GM18507 (cell line): ENCODE results near the gene GZF1.

Experiments
- DNase-seq: peaks from one replicate; pipeline ENCODE4 v3.0.0; 2011; ENCODE audit warnings: low read depth; ENCODE audit not compliant: insufficient read length; ENCODE audit errors: extremely low spot score
- FAIRE-seq: peaks from 2 replicates; lab custom pipeline; 2011; peaks lifted over from hg19 to GRCh38; lab: Jason Lieb, UNC

The GZF1 gene

DNA sequence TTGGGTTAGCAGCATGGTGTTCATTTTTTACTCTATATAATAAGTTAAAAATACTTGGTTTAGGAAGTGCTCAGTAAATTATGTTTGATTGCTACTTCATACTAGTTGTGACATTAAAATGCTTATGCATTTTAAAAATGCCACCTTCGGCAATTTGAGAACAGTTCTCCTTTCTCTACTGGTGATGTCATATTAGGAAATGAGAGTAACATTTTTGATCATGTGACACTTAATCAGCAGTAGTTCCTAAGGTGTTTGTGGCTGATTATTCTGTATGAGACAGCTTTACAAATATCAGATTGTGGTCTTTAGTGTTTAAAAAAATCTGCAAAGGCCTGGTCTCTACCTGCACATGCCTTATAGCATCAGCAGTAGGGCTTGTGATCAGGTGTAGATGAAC lies 4.4 kb downstream of the GZF1 start:
- no peak for FAIRE-seq
- DNase-seq, result no peak

DNA sequence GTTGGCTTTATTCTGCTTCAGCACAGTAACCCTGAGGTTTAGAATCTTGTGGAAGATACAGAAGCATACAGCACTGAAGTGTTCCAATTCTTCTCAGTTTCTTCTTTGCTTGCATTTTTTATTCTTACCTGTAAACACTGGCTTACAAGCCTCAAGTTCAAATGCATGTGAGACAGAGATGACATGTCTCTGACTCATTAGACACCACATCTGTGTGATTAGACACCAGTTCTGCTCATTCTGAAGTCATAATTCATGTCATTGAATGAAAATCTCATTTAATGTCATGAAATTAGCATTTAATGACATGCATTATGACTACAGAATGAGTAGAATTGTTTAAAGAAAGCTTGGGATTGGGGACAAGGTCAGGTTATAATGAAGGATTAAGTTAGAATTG lies 5.8 kb downstream of the GZF1 start:
- no peak for DNase-seq
- no peak for FAIRE-seq

DNA sequence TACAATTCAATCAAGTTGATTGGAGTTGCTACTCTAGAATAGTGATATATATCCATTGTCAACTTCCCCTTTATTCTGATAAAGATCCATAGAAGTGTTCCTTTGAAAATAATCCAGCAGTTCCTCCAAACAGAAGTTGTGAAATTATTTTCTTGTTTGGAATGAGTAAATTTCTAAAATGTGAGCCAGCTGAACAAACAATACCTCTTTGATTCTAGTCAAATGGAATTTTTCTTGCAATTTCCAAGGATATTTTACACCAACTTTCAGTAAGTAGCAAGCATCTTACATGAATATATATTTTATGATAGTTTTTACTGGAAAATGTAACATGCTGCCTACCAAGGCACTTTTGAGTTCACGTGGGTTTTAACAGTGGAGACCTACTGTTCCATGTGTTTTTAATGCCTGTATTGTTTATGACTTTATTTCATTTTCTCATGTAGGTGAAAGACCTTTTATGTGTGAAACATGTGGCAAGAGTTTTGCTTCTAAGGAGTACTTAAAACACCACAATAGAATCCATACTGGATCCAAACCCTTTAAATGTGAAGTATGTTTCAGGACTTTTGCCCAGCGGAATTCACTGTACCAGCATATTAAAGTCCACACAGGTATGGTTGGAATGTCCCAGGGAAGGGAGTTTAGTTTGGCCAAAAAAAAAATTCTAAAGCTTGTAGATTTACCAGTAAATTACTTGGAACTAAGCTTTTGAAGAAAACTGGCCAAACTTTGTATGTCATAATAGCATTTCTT lies 6.5 kb downstream of the GZF1 start:
- DNase-seq (no peak), FAIRE-seq (no peak)

DNA sequence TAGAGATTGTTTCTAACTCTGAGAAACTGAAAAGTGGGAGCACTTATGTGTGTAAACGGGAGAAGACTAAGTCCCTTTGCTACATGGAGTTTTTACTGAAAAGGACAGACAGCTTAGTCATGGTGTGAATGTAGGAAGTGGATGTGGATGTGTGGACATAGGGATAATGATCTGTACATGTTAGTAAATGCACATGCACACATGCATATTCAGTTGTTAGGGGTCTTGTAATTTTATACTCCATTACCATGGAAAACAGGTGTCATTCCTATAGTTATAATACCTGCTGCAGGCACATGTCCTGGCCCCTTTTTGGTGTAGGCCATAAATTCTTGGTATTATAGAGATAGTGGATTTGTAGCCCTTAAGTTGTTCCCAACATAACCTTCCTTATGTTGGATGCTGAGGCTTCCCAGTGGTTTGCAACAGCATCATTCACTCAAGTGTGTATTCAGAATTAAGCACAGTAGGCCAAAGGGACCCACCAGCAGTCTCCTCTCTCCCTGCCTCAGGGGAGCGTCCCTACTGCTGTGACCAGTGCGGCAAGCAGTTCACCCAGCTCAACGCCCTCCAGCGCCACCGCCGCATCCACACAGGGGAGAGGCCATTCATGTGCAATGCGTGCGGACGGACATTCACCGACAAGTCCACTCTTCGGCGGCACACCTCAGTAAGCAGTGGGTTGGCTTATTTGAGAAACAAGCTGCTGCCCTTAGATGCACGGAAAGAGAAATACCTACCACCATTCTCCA lies 7.3 kb downstream of the GZF1 start:
- FAIRE-seq, result no peak

DNA sequence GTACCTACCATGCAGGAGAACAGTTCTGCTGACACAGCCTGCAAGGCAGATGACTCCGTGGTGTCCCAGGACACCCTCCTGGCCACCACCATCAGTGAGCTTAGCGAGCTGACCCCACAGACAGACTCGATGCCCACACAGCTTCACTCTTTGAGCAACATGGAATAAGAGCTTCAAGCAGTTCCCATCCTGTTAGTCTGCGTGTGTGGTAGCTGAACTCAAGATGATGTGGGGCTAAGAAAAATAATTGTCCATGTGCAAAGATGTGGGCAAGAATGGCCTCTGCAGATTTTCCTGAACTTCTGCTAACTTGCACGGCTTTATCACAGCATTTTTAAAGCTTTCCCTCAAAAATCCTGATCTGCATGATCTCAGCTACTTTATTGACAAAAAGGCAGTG lies 8.3 kb downstream of the GZF1 start:
- DNase-seq, result no peak
- FAIRE-seq, result no peak

More for the DNA sequence above, 7.3 kb downstream of the GZF1 start:
- no peak for DNase-seq

DNA sequence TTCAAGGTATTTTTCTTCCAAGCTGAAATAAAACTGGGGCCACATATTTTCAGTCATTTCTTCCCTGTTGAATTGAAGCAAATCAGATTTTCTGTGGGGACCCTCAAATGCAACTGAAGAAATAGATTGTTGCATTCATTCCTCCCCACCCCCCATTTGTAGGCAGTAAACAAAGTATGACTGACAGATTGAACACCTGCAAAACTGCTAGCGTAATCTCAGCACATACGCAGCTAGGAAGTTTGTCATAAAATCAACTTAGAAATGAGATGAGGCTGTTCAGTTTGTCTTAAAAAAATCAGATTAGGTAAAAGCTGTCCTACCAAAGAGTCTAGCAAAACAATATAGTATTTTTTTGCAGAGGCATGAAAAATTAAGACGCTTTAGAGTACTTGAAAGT lies 8.9 kb downstream of the GZF1 start:
- DNase-seq, result no peak
- FAIRE-seq, result no peak

DNA sequence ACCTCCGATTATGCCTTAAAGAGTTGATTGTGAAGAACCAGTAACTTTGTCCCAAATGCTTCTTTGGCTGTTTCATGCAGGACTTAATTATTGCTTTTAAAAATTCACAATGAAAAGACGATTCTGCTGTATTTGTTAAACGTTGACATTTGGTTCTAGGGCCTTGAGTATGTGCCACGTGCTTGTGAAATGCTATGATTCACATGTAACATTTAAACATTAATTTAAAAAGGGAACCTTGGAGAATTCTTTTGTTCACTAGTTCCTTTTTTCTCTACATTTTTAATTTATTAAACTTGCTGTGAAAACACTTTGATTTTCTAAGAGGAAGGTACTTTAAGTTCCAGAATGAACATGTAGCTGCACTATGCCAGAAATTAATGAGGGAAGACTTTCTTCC lies 9.5 kb downstream of the GZF1 start:
- DNase-seq, result no peak
- no peak for FAIRE-seq

DNA sequence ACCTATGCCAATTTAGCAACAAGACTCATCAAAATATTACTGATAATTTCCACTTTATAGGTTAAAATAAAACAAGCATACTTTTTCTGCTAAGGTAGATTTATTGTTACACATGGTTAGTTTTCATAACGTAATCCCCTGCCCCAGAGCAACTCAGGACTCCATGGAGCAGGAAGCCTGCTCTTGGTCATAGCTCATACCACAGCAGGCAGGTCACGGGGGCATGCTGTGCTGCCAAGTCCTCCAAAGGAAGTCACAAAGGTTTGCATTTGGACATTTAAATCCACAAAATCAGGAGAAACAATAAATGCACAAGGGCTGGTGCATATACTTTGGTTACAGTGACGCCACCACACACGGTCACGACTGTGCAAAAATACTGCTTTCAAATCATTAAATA lies 12.5 kb downstream of the GZF1 start:
- DNase-seq (no peak), FAIRE-seq (no peak)

DNA sequence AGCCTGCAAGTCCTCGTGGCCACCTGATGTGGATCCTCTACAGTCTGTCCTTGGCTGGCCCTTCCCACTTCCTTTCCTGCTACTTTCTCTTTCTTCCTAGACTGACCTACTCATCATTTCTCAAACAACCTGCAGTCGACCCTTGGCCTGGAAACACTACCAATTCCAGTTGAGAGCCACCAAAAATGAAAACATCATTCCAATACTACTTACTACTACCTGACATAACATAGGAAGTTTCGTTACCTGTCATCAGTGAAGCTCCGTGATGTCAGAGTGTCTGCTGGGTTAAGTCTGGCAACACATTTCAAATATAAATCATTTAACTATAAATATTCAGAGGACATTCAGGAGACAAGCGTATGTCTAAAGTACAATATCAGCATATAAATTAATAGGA lies 13.8 kb downstream of the GZF1 start:
- DNase-seq, result no peak
- no peak for FAIRE-seq

DNA sequence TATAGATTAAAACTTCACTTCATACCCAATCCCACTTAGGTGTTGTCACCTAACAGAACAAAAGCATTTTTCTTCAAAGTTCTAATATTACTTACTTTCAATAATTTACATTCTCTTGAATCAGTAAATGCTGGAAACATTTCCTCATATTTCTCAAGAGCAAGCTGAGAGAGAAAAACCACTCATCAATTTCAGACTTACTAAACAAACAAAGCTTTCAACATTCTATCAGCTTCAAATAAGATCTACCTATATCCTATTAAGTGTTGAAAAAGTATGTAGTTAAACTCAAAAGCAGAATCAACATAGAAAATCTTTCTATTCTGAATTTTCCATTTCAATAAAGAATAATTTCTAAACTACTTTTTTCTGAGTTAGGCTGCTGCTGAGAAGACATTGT lies 17.8 kb downstream of the GZF1 start:
- FAIRE-seq (no peak), DNase-seq (no peak)

DNA sequence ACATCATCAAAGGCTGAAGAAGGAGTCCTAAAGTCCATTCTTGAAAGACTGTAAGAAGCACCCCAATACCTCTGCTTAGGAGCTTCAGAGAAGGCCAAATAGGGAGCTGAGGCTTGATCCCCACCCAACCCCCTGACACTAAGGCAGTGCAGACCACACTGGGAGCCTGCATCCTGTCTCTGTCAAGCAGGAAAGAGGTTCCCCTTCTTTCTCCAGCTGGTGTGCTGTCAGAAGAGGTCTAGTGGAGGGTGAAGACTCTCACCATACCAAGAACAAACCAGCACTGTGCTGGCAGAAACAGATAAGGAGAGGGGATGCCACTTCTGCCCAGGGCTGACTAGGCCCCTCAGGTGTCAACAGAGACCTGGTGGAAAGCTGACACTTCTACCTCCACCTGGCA lies 19.9 kb downstream of the GZF1 start:
- FAIRE-seq (no peak), DNase-seq (no peak)

DNA sequence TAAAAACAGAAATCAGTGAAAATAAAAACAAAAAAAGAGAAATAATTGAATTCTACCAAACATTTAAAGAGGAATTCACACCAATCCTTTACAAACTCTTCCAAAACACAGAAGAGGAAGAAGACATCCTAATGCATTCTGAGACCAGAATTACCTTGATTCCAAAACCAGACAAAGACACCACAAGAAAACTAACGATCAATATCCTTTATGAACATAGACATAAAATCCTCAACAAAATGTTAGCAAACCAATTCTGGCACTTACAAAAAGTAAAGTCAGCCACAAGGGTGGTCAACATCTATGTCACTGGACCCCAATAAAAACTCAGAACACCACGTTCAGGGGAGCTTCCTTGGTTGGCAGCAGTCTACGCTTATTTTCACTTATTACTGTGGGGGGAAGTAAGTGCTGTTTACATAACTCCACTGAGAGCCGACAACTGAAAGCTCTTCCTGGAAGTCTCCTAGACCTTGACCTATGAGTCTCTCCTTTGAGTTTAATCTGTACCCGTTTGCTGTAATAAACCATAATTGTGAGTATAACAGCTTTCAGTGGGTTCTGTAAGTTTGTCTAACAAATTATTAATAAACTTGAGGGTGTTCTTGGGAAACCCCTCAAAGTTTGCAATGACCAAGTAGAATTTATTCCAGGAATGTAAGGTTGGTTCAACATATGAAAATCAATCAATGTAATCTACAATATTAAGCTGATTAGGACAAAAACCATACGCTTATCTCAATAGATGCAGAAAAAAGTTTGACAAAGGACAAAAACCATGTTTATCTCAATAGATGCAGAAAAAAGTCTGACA lies 24.5 kb downstream of the GZF1 start:
- FAIRE-seq (no peak), DNase-seq (no peak)

DNA sequence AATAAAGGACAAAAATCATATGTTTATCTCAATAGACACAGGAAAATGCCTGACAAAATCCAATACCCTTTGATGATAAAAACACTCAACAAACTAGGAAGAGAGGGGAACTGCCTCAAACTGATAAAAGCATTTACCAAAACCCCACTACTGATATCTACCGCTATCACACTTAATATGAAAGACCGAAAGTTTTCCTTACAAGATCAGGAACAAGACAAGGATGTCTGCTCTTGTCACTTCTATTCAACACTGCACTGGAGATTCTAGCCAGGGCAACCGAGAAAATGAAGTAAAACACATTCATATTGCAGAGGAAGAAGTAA lies 25.1 kb downstream of the GZF1 start:
- FAIRE-seq, result no peak
- no peak for DNase-seq

DNA sequence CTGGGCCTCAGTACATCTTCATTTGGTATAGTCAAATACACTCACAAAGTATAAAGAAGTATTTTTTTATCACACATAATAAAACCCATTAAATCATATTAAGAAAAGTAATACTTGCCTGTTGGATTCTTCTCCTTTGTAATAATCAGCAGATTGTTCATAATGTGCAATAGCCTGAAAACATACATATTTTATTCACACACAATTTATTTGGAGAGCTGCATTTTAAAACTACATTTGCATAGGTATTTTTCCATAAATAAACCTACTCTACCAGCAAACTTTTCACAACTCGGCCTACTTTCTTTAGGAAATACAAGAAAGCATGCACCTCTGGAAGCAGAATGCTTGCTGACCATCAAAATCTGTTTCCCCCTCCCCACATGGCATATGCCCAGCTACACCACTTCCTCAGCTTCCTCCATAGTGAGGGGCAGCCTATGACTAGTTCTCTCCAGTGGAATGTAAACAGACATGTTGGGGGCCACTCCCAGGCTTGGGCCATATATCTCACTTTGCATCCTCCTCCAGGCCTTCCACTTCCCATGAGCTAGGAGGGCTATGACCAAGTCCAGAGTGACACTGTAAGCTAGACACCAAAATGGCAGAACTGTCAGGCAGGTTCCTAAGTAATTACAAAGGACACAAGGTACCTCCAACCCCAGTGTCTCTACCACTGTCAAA lies 28.3 kb downstream of the GZF1 start:
- FAIRE-seq (no peak), DNase-seq (no peak)

DNA sequence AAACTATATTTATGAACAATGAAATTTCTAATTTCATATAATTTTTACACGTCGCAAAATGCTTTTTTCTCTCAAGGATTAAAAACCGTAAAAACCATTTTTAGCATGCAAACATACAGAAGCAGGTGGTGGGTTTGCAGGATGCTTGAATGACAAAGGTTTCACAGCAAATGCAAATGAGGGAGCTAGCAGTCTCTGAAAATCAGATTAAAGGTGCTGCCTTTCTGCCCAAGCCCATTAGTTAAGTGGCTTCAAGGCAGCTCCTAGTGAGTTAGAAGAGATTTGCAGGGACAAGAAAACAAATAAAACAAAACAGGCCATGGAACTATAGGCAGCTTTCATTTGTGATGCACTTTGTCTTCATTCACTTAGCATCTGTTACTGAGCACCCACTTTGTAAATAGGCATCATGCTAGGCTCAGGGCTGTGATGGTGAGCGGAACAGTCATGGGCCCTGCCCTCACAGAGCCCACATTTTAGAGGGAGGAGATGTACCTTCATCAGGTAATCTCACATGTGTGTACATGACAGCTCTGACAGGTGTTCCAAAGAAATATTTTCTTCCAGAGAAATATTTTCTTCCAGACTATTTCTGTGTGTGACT lies 29.8 kb downstream of the GZF1 start:
- no peak for FAIRE-seq

DNA sequence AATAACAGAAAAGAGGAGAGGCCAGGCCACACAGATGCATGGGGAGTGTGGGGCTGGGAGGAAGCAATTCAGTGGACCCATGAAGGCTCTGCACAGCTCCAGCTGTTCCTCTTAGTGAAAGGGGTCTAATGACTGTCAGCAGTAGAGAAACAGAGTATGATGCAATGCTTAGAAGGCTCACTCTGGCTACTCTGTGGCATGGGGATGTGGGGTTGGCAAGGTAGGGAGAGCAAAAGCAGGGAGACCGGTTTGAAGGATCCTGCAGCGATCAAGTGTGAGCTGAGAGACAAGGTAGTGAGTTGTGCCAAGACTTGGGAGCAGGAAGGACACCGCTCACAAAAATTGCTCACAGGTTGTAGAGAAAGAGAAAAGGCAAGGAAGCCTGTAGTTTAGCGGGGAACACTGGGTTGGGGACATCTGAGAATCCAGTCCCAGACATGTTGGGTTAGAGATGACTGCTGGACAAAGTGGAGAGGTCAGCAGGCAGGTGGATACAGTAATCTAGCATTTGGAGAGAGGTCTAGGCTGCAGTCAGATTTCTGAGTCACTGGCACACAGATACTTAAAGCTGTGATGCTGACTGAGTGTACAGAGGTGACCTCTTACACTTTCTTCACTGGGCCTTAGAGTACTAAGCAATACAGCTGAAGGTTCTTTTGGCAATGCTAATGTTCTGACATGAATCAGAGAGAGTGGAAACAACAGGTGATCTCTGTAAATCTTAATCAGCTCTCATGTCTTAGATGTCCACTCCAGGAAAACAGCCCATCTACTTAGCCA lies 32.2 kb downstream of the GZF1 start:
- FAIRE-seq (no peak), DNase-seq (no peak)

More for the DNA sequence above, 29.8 kb downstream of the GZF1 start:
- DNase-seq, result no peak

DNA sequence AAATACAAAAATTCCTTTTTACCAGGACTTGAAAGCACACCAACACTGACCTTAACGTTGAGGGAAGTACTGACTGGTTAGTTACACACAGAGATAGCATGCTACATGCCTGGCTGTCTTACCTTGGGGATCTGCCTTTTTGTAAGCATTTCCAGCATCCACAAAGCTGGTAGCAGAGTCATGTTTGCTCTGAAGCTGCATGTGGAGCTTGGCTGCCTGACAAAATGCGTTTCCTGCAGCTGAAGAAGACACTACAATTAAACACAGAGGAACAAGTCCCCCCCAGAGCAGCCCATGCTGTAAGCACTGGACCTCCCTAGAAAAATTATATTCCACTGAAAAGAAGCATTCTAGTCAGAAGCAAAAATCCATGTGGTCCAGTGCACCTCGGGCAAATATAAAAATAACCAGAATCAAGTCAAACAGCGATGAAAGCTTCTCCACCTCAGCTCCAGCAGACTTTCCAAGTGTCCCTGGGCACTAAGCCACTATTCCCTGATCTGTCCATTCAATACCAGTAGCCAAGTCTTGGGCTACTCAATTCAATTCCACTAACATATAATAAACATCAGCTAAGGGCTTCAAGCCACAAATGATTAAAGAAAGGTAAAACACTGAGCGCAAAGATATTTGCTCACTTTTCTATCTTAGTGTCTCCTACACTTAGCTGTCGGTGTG lies 35.1 kb downstream of the GZF1 start:
- FAIRE-seq (no peak), DNase-seq (no peak)

DNA sequence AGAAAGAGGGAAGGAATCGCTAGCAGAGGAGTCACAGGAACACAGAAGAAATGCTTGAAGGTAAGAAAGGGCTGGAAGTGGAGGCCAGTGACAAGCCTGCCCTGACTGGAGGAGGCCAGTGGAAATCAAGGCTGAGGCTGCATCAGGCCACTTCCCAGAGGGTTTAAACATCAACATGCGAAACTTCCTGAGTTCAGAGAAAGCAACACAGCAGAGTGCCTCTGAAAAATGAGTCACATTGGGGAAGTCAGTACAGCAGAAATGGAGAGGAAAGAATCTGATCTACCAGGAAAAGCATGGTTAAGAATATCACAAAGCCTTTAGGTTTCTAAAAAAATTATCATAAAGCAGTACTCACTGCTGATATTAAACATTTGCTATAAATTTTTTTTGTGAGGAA lies 36.0 kb downstream of the GZF1 start:
- DNase-seq, result no peak
- FAIRE-seq, result no peak
